HFFc6 (cell line): ENCODE results near the gene HADHB. TPM values are rescaled to one million over a fixed set of nuclear protein-coding genes. Genes with fewer than 3 reads are reported as not detected.
"Not testable (repeated sequence)": the region's sequence is repeated elsewhere in the genome, so short reads cannot be mapped to it uniquely, and the experiment has no call there.

ENCODE experiments used
- DNase-seq: peaks from one replicate; pipeline ENCODE4 v3.0.0-alpha.2; 2018
- H3K27ac Mint-ChIP-seq: 2 replicates; pipeline ENCODE4 v1.8.0; 2020; ENCODE audit warnings: mild to moderate bottlenecking, mixed read lengths
- H3K27me3 Mint-ChIP-seq: 2 replicates; pipeline ENCODE4 v1.8.0; 2021; ENCODE audit warnings: mild to moderate bottlenecking, moderate library complexity, mixed read lengths; ENCODE audit not compliant: insufficient read depth
- H3K36me3 Mint-ChIP-seq: 2 replicates; pipeline ENCODE4 v1.8.0; 2021; ENCODE audit warnings: low read depth, mixed read lengths
- H3K4me1 Mint-ChIP-seq: 2 replicates; pipeline ENCODE4 v1.8.0; 2020; ENCODE audit warnings: low read depth, mixed read lengths
- H3K4me3 Mint-ChIP-seq: 2 replicates; pipeline ENCODE4 v1.8.0; 2020; ENCODE audit warnings: mild to moderate bottlenecking, moderate library complexity, mixed read lengths
- H3K9me3 Mint-ChIP-seq: 2 replicates; pipeline ENCODE4 v1.8.0; 2020; ENCODE audit warnings: mild to moderate bottlenecking, mixed read lengths
- total RNA-seq, 6 experiments: library from RNA; stranded (reverse); fragmentation: NEBNext Ultra II Directional; extraction: Animal tissue kit (Norgen Biotek cat#: 25700); gene quantifications; 2 replicates in 1 of 6; 3 replicates in 5 of 6; pipeline ENCODE4 v1.2.3, GENCODE V29; 2021
- TF ChIP-seq, protein P1 (sequence below): fragments of 200-600 bp; sonication (generic); IDR thresholded peaks from 2 replicates; pipeline ENCODE4 v1.5.0; 2021; ENCODE audit warnings: antibody characterized with exemption, mild to moderate bottlenecking

HADHB gene
- total RNA-seq, 6 experiments from 2014 or later = 93.9 to 119 (median 112) TPM

DNA sequence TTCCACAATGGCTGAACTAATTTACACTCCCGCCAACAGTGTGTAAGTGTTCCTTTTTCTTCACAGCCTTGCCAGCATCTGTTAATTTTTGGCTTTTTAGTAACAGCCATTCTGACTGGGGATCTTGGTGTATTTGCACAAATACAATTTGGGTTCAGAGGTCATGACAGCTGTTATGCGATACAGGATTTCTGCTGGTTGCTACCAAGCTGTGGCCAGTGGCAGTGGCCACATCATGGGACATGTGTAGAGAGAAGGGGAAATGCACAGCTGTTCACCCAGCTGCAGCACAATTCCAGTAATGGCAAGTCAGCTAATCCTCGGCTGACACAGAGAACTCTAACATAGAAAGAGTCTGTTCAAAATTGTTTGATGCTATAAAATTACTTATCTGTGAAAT lies 80.2 kb downstream of the HADHB start:
- H3K4me1 Mint-ChIP-seq = peaks cover 19% of the 10 kb centered on the region
- no peaks in the 10 kb centered on the region for H3K36me3 Mint-ChIP-seq
- H3K27me3 Mint-ChIP-seq = peaks cover 12% of the 10 kb centered on the region
- no peak overlapping the region for H3K27ac Mint-ChIP-seq
- TF ChIP-seq, protein P1, sequence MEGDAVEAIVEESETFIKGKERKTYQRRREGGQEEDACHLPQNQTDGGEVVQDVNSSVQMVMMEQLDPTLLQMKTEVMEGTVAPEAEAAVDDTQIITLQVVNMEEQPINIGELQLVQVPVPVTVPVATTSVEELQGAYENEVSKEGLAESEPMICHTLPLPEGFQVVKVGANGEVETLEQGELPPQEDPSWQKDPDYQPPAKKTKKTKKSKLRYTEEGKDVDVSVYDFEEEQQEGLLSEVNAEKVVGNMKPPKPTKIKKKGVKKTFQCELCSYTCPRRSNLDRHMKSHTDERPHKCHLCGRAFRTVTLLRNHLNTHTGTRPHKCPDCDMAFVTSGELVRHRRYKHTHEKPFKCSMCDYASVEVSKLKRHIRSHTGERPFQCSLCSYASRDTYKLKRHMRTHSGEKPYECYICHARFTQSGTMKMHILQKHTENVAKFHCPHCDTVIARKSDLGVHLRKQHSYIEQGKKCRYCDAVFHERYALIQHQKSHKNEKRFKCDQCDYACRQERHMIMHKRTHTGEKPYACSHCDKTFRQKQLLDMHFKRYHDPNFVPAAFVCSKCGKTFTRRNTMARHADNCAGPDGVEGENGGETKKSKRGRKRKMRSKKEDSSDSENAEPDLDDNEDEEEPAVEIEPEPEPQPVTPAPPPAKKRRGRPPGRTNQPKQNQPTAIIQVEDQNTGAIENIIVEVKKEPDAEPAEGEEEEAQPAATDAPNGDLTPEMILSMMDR = no peak
- H3K4me3 Mint-ChIP-seq = no peak overlapping the region
- no peak for DNase-seq
- no peaks in the 10 kb centered on the region for H3K9me3 Mint-ChIP-seq

DNA sequence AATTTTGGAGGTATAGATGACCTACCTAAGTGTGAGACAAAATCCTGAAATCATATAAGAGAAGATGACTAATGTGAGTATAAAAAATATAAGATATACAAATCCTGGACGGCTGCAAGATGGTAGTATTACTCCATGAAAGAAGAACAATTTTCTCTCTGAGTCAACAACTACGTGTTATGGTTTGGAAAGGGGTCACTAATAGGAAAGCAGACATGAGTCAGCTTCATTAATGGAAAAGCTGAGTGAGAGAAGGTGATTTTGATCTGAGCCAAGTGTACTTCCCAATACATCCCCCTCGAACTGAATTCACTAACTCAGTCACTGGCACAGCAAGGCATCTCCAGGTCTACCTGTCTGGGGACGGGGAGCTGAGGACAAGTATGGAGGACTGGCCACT lies 81.1 kb downstream of the HADHB start:
- Mint-ChIP-seq H3K4me3 (no peak overlapping the region), H3K27ac (no peak overlapping the region), H3K36me3 (no peaks in the 10 kb centered on the region), H3K4me1 (peaks cover 29% of the 10 kb centered on the region), H3K9me3 (no peaks in the 10 kb centered on the region), H3K27me3 (peaks cover 12% of the 10 kb centered on the region)
- TF ChIP-seq, protein P1 = no peak
- peak; percentile 55 for DNase-seq

DNA sequence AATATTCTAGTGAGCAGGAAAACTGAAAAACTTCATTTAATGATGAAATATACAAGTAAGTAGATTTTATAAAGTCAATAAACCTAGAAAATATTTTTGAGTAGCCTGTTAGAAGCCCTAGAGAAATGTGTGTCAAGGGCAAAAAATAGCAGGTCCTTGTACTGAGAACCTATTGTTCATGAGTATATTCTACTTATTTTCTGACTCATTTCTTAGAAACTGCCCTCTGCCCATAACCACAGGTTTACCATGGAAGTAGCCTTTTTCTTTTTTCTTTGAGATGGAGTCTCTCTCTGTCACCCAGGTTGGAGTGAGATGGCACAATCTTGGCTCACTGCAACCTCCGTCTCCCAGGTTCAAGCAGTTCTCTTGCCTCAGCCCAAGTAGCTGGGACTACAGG lies 81.8 kb downstream of the HADHB start:
- Mint-ChIP-seq H3K27me3 (peaks cover 11% of the 10 kb centered on the region), H3K4me3 (no peak overlapping the region), H3K9me3 (no peaks in the 10 kb centered on the region), H3K27ac (no peak overlapping the region), H3K36me3 (no peaks in the 10 kb centered on the region), H3K4me1 (peaks cover 32% of the 10 kb centered on the region)
- TF ChIP-seq, protein P1 = no peak
- DNase-seq = no peak

DNA sequence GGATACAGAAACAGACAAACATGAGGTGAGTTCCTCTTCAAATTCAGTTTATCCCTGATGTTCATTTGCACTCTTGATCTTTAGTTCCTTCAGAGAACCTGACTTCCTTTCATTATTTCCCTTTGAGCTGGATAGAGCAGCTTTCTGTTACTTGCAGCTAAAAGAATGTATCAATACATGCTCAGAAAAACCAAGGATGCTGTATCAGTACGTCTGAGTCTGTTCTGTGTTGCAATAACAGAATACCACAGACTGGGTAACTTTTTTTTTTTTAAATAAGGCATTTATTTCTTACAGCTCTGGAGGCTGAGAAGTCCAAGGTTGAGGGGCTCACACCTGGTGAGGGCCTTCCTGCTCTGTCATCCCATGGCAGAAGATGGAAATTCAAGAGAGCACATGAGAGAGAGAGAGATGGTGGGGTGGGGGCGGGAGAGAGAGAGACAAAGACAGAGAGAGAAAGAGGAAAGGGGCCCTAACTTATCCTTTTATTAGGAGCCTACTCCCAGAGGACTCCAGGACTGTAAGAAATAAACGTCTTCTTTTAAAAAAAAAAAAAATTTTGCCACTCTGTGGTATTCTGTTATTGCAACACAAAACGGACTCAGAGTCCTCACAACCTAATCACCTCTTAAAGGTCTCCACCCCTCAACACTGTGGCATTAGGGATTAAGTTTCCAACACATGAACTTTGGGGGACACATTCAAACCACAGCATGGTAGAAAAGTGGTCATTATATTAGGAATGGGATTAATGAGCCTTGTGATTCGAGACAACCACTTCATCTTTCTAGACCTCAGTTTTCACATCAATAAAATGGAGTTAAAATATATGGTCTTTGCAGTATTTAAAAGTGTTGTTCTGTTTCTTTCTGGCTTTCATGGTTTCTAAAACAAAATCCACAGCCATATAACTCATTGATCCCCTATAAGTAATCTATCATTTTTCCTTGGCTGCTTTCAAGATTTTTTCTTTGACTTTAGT lies 82.8 kb downstream of the HADHB start:
- H3K27ac Mint-ChIP-seq = no peak overlapping the region
- no peaks in the 10 kb centered on the region for H3K36me3 Mint-ChIP-seq
- H3K9me3 Mint-ChIP-seq = no peaks in the 10 kb centered on the region
- peak; percentile 5 for DNase-seq
- TF ChIP-seq, protein P1 = no peak
- no peak overlapping the region for H3K4me3 Mint-ChIP-seq
- peaks cover 9% of the 10 kb centered on the region for H3K27me3 Mint-ChIP-seq
- peaks cover 32% of the 10 kb centered on the region for H3K4me1 Mint-ChIP-seq

DNA sequence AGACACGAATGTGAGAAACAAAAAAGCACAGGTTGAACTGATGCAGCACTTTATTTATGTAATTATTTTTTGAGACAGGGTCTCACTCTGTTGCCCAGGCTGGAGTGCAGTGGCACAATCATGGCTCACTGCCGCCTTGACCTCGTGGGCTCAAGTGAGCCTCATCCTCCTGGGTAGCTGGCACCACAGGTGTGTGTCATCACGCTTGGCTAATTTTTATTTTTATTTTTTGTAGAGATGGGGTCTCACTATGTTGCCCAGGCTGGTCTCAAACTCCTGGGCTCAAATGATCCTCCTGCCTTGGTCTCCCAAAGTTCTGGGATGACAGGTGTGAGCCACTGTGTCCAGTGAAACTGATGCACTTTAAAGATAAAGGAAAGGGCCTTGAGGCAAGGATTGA lies 84.3 kb downstream of the HADHB start:
- not testable (repeated sequence) for H3K9me3 Mint-ChIP-seq, H3K36me3 Mint-ChIP-seq, H3K27ac Mint-ChIP-seq, H3K27me3 Mint-ChIP-seq, H3K4me3 Mint-ChIP-seq, DNase-seq
- peaks cover 32% of the 10 kb centered on the region for H3K4me1 Mint-ChIP-seq

DNA sequence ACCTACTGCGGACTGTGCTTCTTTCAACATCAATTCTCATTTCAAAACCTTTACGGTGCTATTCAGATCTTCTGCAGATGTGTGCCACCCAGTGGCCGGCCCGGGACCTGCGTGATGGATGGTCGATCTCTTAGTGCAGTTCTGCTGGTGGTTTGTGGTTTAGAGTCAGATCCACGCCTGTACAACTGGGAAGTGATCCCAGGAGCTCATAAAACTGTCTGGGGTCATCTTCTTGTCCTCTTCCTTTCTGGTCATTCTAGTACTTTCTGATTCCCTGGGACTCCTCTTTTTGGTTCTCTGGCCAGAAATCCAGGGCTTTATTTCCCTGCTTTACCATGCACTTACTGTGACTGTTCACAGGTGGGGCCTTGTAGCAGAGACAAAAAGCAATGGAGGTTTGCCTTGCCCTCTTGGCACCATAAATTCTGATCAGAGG lies 85.4 kb downstream of the HADHB start:
- H3K36me3 Mint-ChIP-seq = no peaks in the 10 kb centered on the region

More for the DNA sequence above, 85.4 kb downstream of the HADHB start:
- Mint-ChIP-seq H3K27me3 (peaks cover 1% of the 10 kb centered on the region), H3K9me3 (no peaks in the 10 kb centered on the region), H3K4me3 (peak overlapping the region; percentile 15; the same call in 1 of the 2 replicates), H3K4me1 (peaks cover 32% of the 10 kb centered on the region), H3K27ac (no peak overlapping the region)
- DNase-seq = peak; percentile 83
- TF ChIP-seq, protein P1 = peak; percentile 93
